ENCODE data around the gene CLP1. TPM values are rescaled to one million over a fixed set of nuclear protein-coding genes. Genes with fewer than 3 reads are reported as not detected.

The CLP1 gene
- total RNA-seq, 2 experiments from 2014 or later, result 21.8 to 24.2 TPM

DNA sequence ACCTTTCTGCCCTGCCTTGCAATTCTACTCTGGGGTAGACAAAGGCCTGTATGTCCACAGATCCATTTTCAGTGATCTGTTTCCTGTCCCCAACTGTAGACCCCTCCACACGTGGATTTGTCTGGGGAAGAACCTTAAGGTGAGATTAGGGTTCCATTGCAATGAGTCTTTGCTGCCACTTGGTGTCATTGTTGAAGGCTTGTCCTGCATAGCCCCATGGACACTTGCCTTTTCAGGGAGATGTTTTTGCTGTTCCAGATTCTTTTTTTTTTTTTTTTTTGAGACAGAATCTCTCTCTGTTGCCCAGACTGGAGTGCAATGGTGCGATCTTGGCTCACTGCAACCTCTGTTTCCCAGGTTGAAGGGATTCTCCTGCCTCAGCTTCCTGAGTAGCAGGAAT, 38.2 kb upstream of the CLP1 start:
- Mint-ChIP-seq H3K36me3 (ENCODE audit: low read depth) (no peaks in the 10 kb centered on the region), H3K27ac (no peak overlapping the region), H3K4me3 (no peak overlapping the region), H3K4me1 (ENCODE audit: low read depth) (no peaks in the 10 kb centered on the region), H3K9me3 (no peaks in the 10 kb centered on the region), H3K27me3 (peaks cover 6% of the 10 kb centered on the region)
- Histone ChIP-seq H3K4me3 (ENCODE audit: low read length) (no peak overlapping the region), H3K36me3 (ENCODE audit: insufficient read depth, low read length) (no peaks in the 10 kb centered on the region), H3K27ac (ENCODE audit: low read depth in 1 of 2, low read length in 2 of 2) (no peak overlapping the region), H3K9me3 (ENCODE audit: control insufficient read depth in 1 of 2, insufficient read depth in 1 of 2, low read length in 2 of 2) (peaks cover 6 to 14% of the 10 kb centered on the region in 2 experiments), H3K27me3 (ENCODE audit: control insufficient read depth in 1 of 2, insufficient read depth in 2 of 2, low read length in 2 of 2) (peaks cover 0 to 3% of the 10 kb centered on the region in 2 experiments), H3K4me1 (ENCODE audit: insufficient read depth, low read length) (no peaks in the 10 kb centered on the region)
- CTCF ChIA-PET, result no interaction called here
- intact Hi-C loops (cut with DNase I, micrococcal nuclease), result no loop called here
- POLR2A ChIA-PET, result no interaction called here
- TF ChIP-seq, protein P1, sequence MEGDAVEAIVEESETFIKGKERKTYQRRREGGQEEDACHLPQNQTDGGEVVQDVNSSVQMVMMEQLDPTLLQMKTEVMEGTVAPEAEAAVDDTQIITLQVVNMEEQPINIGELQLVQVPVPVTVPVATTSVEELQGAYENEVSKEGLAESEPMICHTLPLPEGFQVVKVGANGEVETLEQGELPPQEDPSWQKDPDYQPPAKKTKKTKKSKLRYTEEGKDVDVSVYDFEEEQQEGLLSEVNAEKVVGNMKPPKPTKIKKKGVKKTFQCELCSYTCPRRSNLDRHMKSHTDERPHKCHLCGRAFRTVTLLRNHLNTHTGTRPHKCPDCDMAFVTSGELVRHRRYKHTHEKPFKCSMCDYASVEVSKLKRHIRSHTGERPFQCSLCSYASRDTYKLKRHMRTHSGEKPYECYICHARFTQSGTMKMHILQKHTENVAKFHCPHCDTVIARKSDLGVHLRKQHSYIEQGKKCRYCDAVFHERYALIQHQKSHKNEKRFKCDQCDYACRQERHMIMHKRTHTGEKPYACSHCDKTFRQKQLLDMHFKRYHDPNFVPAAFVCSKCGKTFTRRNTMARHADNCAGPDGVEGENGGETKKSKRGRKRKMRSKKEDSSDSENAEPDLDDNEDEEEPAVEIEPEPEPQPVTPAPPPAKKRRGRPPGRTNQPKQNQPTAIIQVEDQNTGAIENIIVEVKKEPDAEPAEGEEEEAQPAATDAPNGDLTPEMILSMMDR (IDR thresholded peaks at IDR 0.05), result no peak
- no peak for ATAC-seq (ENCODE audit: poor library complexity)
- no peak for DNase-seq

DNA sequence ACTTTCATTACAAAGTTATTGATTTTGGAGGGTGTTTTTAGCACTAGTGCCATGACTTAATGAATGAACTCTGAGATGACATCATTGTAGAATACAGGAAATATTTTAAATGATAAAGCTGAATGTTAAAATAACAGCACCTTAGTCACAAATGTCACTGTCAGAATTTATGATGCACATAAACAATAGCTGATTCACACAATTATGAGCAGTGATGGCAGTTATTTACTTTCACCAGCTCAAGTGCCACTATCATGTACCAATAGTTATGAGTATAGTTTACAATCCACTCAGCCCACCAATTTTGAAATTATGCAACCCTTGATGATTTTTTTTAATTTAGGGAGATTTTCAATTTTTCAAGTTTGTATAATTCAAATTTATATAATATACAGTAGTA, 37.1 kb upstream of the CLP1 start:
- POLR2A ChIA-PET, result no interaction called here
- no peaks in the 10 kb centered on the region for H3K9me3 Mint-ChIP-seq
- CTCF ChIA-PET, result interaction anchor here (0.5 kb wide), 1 partner anchor 145 kb away, joined by 3 read pairs; no protein-coding TSS in a partner anchor

DNA sequence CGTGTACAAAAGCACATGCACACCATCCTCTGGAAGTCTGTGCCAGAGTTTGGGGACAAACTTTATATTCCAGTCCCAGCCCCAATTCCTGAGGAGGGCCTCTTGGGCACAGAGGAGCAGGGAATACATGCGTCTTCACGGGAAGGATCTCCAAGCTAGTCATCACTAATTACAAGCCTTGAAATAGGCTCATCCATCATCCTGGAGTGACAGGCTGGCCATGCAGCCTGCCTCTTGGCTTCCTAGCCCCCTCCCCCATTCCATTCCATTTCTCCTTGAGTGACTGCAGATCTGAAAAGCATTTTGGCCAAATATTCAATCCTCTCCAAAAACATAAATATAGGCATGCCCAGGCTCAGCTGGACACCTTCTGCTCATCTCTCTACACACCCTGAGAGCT, 35.3 kb upstream of the CLP1 start:
- Histone ChIP-seq H3K4me3 (ENCODE audit: low read length) (no peak overlapping the region), H3K9me3 (ENCODE audit: control insufficient read depth in 1 of 2, insufficient read depth in 1 of 2, low read length in 2 of 2) (peaks cover 6 to 14% of the 10 kb centered on the region in 2 experiments), H3K27ac (ENCODE audit: low read depth in 1 of 2, low read length in 2 of 2) (no peak overlapping the region), H3K36me3 (ENCODE audit: insufficient read depth, low read length) (no peaks in the 10 kb centered on the region), H3K27me3 (ENCODE audit: control insufficient read depth in 1 of 2, insufficient read depth in 2 of 2, low read length in 2 of 2) (peaks cover 0 to 2% of the 10 kb centered on the region in 2 experiments), H3K4me1 (ENCODE audit: insufficient read depth, low read length) (no peaks in the 10 kb centered on the region)
- Mint-ChIP-seq H3K9me3 (no peaks in the 10 kb centered on the region), H3K4me1 (ENCODE audit: low read depth) (no peaks in the 10 kb centered on the region), H3K4me3 (no peak overlapping the region), H3K36me3 (ENCODE audit: low read depth) (no peaks in the 10 kb centered on the region), H3K27me3 (no peaks in the 10 kb centered on the region), H3K27ac (no peak overlapping the region)
- POLR2A ChIA-PET, result no interaction called here
- intact Hi-C loops (cut with DNase I, micrococcal nuclease), result no loop called here
- ATAC-seq (ENCODE audit: poor library complexity) (no peak), DNase-seq (no peak)
- CTCF ChIA-PET, result interaction anchor here (1.8 kb wide), 1 partner anchor 129 kb away, joined by 4 read pairs; no protein-coding TSS in a partner anchor
- TF ChIP-seq, protein P1 (IDR thresholded peaks at IDR 0.05), result no peak

More for the DNA sequence above, 37.1 kb upstream of the CLP1 start:
- ATAC-seq (ENCODE audit: poor library complexity) (no peak), DNase-seq (no peak)
- Mint-ChIP-seq H3K27me3 (peaks cover 6% of the 10 kb centered on the region), H3K27ac (no peak overlapping the region), H3K36me3 (ENCODE audit: low read depth) (no peaks in the 10 kb centered on the region), H3K4me3 (no peak overlapping the region), H3K4me1 (ENCODE audit: low read depth) (no peaks in the 10 kb centered on the region)
- Histone ChIP-seq H3K4me1 (ENCODE audit: insufficient read depth, low read length) (no peaks in the 10 kb centered on the region), H3K4me3 (ENCODE audit: low read length) (no peak overlapping the region), H3K27me3 (ENCODE audit: control insufficient read depth in 1 of 2, insufficient read depth in 2 of 2, low read length in 2 of 2) (peaks cover 0 to 3% of the 10 kb centered on the region in 2 experiments), H3K36me3 (ENCODE audit: insufficient read depth, low read length) (no peaks in the 10 kb centered on the region), H3K9me3 (ENCODE audit: control insufficient read depth in 1 of 2, insufficient read depth in 1 of 2, low read length in 2 of 2) (peaks cover 6 to 14% of the 10 kb centered on the region in 2 experiments), H3K27ac (ENCODE audit: low read depth in 1 of 2, low read length in 2 of 2) (no peak overlapping the region)
- TF ChIP-seq, protein P1 (IDR thresholded peaks at IDR 0.05), result no peak
- intact Hi-C loops (cut with DNase I, micrococcal nuclease), result no loop called here
